HepG2 (cell line): ENCODE results near the gene SCAMP3. TPM values are rescaled to one million over a fixed set of nuclear protein-coding genes. Genes with fewer than 3 reads are reported as not detected.

Source experiments
- ATAC-seq: fragments of 200-7000 bp; cut with Tn5 transposase; 3 replicates; pipeline ENCODE4 v1.9.1; 2020; ENCODE audit warnings: mild to moderate bottlenecking, moderate library complexity
- BruUV-seq: library from RNA; stranded (reverse); fragments of 400-500 nt; replicated peaks from 2 replicates; lab custom pipeline; 2021; lab: Mats Ljungman, UMichigan
- CTCF ChIA-PET: fragments of 300-600 bp; formaldehyde crosslinking; extraction: SDS; loops from one replicate; lab custom pipeline; 2021; ENCODE audit warnings: low total read pairs, inconsistent platforms, low intra/inter-chr PET ratio; lab: Yijun Ruan, JAX
- POLR2A ChIA-PET: fragments of 350-600 bp; sonication (Branson Sonifier 250); formaldehyde crosslinking; loops from one replicate; lab custom pipeline; 2020; ENCODE audit warnings: antibody characterized with exemption, inconsistent platforms; lab: Yijun Ruan, JAX
- DNase-seq: peaks from one replicate; pipeline ENCODE4 v3.0.0-alpha.2; 2015; ENCODE audit warnings: low spot score
- FAIRE-seq: peaks from 3 replicates; lab custom pipeline; 2011; peaks lifted over from hg19 to GRCh38; lab: Jason Lieb, UNC
- H2AFZ ChIP-seq: one replicate; pipeline ENCODE4 v1.6.1; 2011; ENCODE audit warnings: low read length, inconsistent platforms
- H3K27ac ChIP-seq: fragments of 300-600 bp; 3 replicates; pipeline ENCODE4 v1.8.0; 2011; ENCODE audit warnings: mixed run types, mild to moderate bottlenecking, mixed read lengths, low read length, inconsistent platforms; ENCODE audit not compliant: insufficient read depth; ENCODE audit errors: extremely low read length
- H3K27me3 ChIP-seq, 2 experiments: fragments of 200-600 bp in 1 of 2; 2 replicates in 1 of 2; 3 replicates in 1 of 2; pipeline versions ENCODE4 v1.6.0 to v1.8.0; 2011; ENCODE audit warnings: low read length in 2 of 2, mild to moderate bottlenecking in 2 of 2, moderate library complexity in 2 of 2, inconsistent platforms in 1 of 2; ENCODE audit not compliant: insufficient read depth in 2 of 2, control insufficient read depth in 1 of 2
- H3K36me3 ChIP-seq, 2 experiments: fragments of 200-600 bp in 1 of 2; replicated peaks in 1 of 2; 2 replicates in 1 of 2; 3 replicates in 1 of 2; pipeline versions ENCODE4 v1.5.1 to v1.8.0; 2011; ENCODE audit warnings: low read length in 2 of 2, inconsistent platforms in 1 of 2; ENCODE audit not compliant: insufficient read depth in 2 of 2, control insufficient read depth in 1 of 2
- H3K4me1 ChIP-seq: 2 replicates; pipeline ENCODE4 v1.5.1; 2012; ENCODE audit warnings: low read length, inconsistent platforms; ENCODE audit not compliant: insufficient read depth
- H3K4me2 ChIP-seq: 2 replicates; pipeline ENCODE4 v1.6.0; 2011; ENCODE audit warnings: low read depth, low read length, inconsistent platforms
- H3K4me3 ChIP-seq, 3 experiments: fragments of 200-600 bp in 1 of 3; sonication (generic), shearing (Covaris generic) in 1 of 3; replicated peaks in 1 of 3; 2 replicates each; pipeline ENCODE4 v1.5.1; 2011 to 2016; ENCODE audit warnings: low read length in 3 of 3, inconsistent platforms in 2 of 3, low read depth in 2 of 3, mild to moderate bottlenecking in 2 of 3, control low read depth in 1 of 3, mixed read lengths in 1 of 3; ENCODE audit not compliant: insufficient read depth in 1 of 3
- H3K79me2 ChIP-seq: one replicate; pipeline ENCODE4 v1.6.1; 2011; ENCODE audit warnings: low read length, inconsistent platforms; ENCODE audit not compliant: insufficient read depth
- H3K9ac ChIP-seq: 2 replicates; pipeline ENCODE4 v1.6.0; 2011; ENCODE audit warnings: mild to moderate bottlenecking, low read depth, low read length, inconsistent platforms; ENCODE audit not compliant: insufficient read depth
- H3K9me3 ChIP-seq: 2 replicates; pipeline ENCODE4 v1.5.1; 2012; ENCODE audit warnings: mild to moderate bottlenecking, low read length
- H4K20me1 ChIP-seq: 2 replicates; pipeline ENCODE4 v1.6.0; 2011; ENCODE audit warnings: inconsistent platforms, mild to moderate bottlenecking, low read length, moderate library complexity; ENCODE audit not compliant: insufficient read depth
- JUNB ChIP-seq: sonication (generic); formaldehyde crosslinking; IDR thresholded peaks from 2 replicates; pipeline ENCODE4 v1.8.0; 2022; ENCODE audit warnings: missing genetic modification reagents, mild to moderate bottlenecking, borderline replicate concordance
- SRSF9 ChIP-seq: fragments of 200-400 bp; formaldehyde crosslinking; IDR thresholded peaks from 2 replicates; pipeline ENCODE4 v1.6.1; 2018; ENCODE audit warnings: borderline replicate concordance, mild to moderate bottlenecking, low read depth, low read length; ENCODE audit not compliant: insufficient read depth, poor library complexity, severe bottlenecking
- U2AF2 ChIP-seq: fragments of 200-400 bp; formaldehyde crosslinking; IDR thresholded peaks from 2 replicates; pipeline ENCODE4 v1.6.1; 2017; ENCODE audit warnings: low read depth, mild to moderate bottlenecking, low read length
- ZBTB7B ChIP-seq: sonication (generic); formaldehyde crosslinking; IDR thresholded peaks from 2 replicates; pipeline ENCODE4 v1.4.0; 2020; ENCODE audit warnings: missing genetic modification reagents
- ZC3H13 ChIP-seq: sonication (generic); formaldehyde crosslinking; IDR thresholded peaks from 2 replicates; pipeline ENCODE4 v1.8.1; 2023; ENCODE audit warnings: mild to moderate bottlenecking, missing genetic modification reagents, moderate library complexity
- ZMYM4 ChIP-seq: sonication (generic); formaldehyde crosslinking; IDR thresholded peaks from 2 replicates; pipeline ENCODE4 v1.8.1; 2023; ENCODE audit warnings: mild to moderate bottlenecking, missing genetic modification reagents
- ZNF468 ChIP-seq: sonication (generic); formaldehyde crosslinking; IDR thresholded peaks from 2 replicates; pipeline ENCODE4 v1.8.0; 2022; ENCODE audit warnings: mild to moderate bottlenecking, moderate library complexity, missing genetic modification reagents
- ZNF496 ChIP-seq: sonication (generic); formaldehyde crosslinking; IDR thresholded peaks from 2 replicates; pipeline ENCODE4 v1.8.1; 2023; ENCODE audit warnings: mild to moderate bottlenecking, moderate library complexity, missing genetic modification reagents; ENCODE audit not compliant: insufficient replicate concordance
- ZSCAN31 ChIP-seq: sonication (generic); formaldehyde crosslinking; IDR thresholded peaks from 2 replicates; pipeline ENCODE4 v1.5.0; 2020; ENCODE audit warnings: low read depth, mild to moderate bottlenecking, missing genetic modification reagents
- WGBS: methylation state at CpG from one replicate; pipeline ENCODE4 v1.1.6; 2017; ENCODE audit warnings: low lambda C conversion rate; 5-methylcytosine and 5-hydroxymethylcytosine counted together
- in situ Hi-C: cut with HindIII; loops from 2 replicates; pipeline ENCODE4 v1.10.0; 2017; ENCODE audit warnings: low pct_unique_long_range_greater_than_20kb; ENCODE audit not compliant: extremely low pct_ligation_motif_present
- intact Hi-C: fragments of 100-400 bp; cut with micrococcal nuclease; formaldehyde crosslinking; loops from one replicate; pipeline ENCODE4 v1.10.0; 2022; ENCODE audit not compliant: unreplicated experiment
- polyA plus RNA-seq, 8 experiments: library from polyadenylated mRNA; depleted of rRNA in 3 of 8; stranded (reverse) in 7 of 8; unstranded in 1 of 8; fragments of >200 nt; fragmentation: Illumina TruSeq in 4 of 8; extraction: Trizol in 4 of 8; gene quantifications; 2 replicates each; pipeline versions ENCODE4 v1.2.1 to v1.2.3, GENCODE V29; 2011 to 2016; ENCODE audit warnings: low read depth in 4 of 8, missing spikeins in 1 of 8, mixed read lengths in 1 of 8; ENCODE audit not compliant: insufficient read depth in 1 of 8
- total RNA-seq, 5 experiments: library from RNA; depleted of rRNA; stranded (reverse); fragments of >200 nt; fragmentation: Illumina TruSeq; extraction: Trizol; gene quantifications; 2 replicates each; pipeline ENCODE4 v1.2.3, GENCODE V29; 2016; ENCODE audit warnings: low read depth in 1 of 5
- TF ChIP-seq, protein P1 (sequence below): sonication (generic); formaldehyde crosslinking; IDR thresholded peaks from 2 replicates; pipeline ENCODE4 v1.4.0; 2020; ENCODE audit warnings: mild to moderate bottlenecking, missing genetic modification reagents
- TF ChIP-seq, protein P2 (sequence below): sonication (generic); formaldehyde crosslinking; IDR thresholded peaks from 2 replicates; pipeline ENCODE4 v1.5.1; 2020; ENCODE audit warnings: mild to moderate bottlenecking, moderate library complexity, missing genetic modification reagents
- TF ChIP-seq, protein P3 (sequence below): sonication (generic); formaldehyde crosslinking; IDR thresholded peaks from 2 replicates; pipeline ENCODE4 v1.5.0; 2020; ENCODE audit warnings: mild to moderate bottlenecking, missing genetic modification reagents, moderate library complexity

SCAMP3 gene
- total and polyA plus RNA-seq, 2 of the 13 experiments (the other 11 are each of a cell fraction or from before 2014, with no cell fraction given), result 46.8 to 83.3 TPM

DNA sequence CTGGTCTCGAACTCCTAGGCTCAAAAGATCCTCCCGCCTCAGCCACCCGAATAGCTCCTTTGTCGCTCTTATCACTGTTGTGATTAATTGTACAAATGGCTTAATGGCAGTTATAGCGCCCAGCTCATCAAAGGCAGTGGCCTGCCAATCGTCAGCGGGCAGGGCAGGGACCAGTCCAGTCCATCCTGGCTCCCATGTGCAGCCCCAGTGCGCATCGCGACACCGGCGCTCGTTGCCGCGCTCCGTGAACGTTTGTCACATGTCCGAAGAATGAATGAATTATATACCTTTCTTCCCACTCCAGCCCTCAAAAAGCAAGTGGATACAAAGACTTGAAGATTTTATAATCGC, 35.3 kb downstream of the SCAMP3 start (continued):
- no peak for TF ChIP-seq SRSF9
- TF ChIP-seq ZNF496, result no peak
- TF ChIP-seq U2AF2, result no peak
- TF ChIP-seq ZMYM4 (CRISPR knock-in tag), result no peak
- TF ChIP-seq ZC3H13, result no peak
- TF ChIP-seq ZNF468, result no peak

DNA sequence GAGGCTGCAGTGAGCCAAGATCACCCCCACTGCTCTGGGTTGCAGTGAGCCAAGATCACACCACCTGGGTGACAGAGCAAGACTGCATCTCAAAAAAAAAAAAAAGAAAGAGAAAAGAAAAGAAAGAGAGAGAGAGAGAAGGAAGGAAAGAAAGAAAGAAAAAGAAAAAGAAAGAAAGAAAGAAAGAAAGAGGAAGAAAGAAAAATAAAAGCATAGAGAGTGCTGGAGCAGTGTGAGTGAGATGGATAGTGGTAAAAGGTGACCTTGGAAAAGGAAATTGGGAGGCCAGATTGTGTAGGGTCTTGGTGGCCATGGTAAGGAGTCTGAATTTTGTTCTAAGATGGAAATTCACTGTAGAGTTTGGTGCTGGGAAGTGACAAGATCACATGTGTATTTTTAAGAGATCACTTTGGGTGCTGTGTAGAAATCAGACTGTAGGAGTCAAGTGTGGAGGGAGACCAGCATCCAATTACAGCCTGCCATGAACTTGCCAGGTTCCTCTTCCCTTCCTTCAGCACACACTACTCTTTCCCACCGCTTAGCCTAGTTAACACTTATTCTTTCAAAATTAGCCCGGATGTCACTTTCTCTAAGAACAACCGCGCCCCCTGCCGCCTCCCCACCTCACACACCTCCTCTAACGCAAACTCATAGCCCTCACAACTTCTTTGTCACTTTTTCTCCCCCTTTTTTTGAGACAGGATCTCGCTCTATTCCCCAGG, 35.8 kb downstream of the SCAMP3 start:
- H3K4me3 ChIP-seq, result peak overlapping the region; percentile 67 to 69 (median 69)
- no TSS peak for BruUV-seq
- FAIRE-seq (peak; percentile 59), ATAC-seq (peak; percentile 56), DNase-seq (peak; percentile 60)
- no peaks in the 10 kb centered on the region for H3K79me2 ChIP-seq
- intact Hi-C loops, result loop anchor here (1.0 kb wide), 1 partner anchor 50 kb away; no protein-coding TSS in a partner anchor
- peak overlapping the region; percentile 4 for H2AFZ ChIP-seq
- in situ Hi-C loops, result no loop called here
- peaks cover 32% of the 10 kb centered on the region for H3K4me1 ChIP-seq
- WGBS, result 3% methylated on average over 7 of the region's 7 CpGs
- H3K9me3 ChIP-seq, result no peaks in the 10 kb centered on the region
- H3K4me2 ChIP-seq, result peak overlapping the region; percentile 83
- ChIA-PET CTCF (interaction anchor here (1.9 to 2.0 kb wide), 2 partner anchors 20 to 50 kb away, joined by 6 to 12 read pairs; no protein-coding TSS in a partner anchor), POLR2A (interaction anchor here (0.6 to 1.8 kb wide), 6 partner anchors 17 to 223 kb away, joined by 3 to 10 read pairs (median 4); partner anchors contain the start of genes CLK2 and KRTCAP2)
- no peaks in the 10 kb centered on the region for H3K27me3 ChIP-seq
- no peaks in the 10 kb centered on the region for H4K20me1 ChIP-seq
- no peaks in the 10 kb centered on the region for H3K36me3 ChIP-seq
- peak overlapping the region; percentile 66 for H3K27ac ChIP-seq
- H3K9ac ChIP-seq, result peak overlapping the region; percentile 72
- TF ChIP-seq, protein P1, sequence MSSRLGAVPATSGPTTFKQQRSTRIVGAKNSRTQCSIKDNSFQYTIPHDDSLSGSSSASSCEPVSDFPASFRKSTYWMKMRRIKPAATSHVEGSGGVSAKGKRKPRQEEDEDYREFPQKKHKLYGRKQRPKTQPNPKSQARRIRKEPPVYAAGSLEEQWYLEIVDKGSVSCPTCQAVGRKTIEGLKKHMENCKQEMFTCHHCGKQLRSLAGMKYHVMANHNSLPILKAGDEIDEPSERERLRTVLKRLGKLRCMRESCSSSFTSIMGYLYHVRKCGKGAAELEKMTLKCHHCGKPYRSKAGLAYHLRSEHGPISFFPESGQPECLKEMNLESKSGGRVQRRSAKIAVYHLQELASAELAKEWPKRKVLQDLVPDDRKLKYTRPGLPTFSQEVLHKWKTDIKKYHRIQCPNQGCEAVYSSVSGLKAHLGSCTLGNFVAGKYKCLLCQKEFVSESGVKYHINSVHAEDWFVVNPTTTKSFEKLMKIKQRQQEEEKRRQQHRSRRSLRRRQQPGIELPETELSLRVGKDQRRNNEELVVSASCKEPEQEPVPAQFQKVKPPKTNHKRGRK (CRISPR knock-in tag), result peak; percentile 86; the same call in 1 of the 2 replicates
- TF ChIP-seq, protein P2, sequence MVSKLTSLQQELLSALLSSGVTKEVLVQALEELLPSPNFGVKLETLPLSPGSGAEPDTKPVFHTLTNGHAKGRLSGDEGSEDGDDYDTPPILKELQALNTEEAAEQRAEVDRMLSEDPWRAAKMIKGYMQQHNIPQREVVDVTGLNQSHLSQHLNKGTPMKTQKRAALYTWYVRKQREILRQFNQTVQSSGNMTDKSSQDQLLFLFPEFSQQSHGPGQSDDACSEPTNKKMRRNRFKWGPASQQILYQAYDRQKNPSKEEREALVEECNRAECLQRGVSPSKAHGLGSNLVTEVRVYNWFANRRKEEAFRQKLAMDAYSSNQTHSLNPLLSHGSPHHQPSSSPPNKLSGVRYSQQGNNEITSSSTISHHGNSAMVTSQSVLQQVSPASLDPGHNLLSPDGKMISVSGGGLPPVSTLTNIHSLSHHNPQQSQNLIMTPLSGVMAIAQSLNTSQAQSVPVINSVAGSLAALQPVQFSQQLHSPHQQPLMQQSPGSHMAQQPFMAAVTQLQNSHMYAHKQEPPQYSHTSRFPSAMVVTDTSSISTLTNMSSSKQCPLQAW (CRISPR knock-in tag), result peak; percentile 49; the same call in 1 of the 2 replicates
- TF ChIP-seq JUNB (CRISPR knock-in tag) (0 out of 2 replicates have a peak, but pooled peaks have one; percentile 21), ZSCAN31 (peak; percentile 21; the same call in 1 of the 2 replicates), ZBTB7B (0 out of 2 replicates have a peak, but pooled peaks have one; percentile 8)
- TF ChIP-seq, protein P3, sequence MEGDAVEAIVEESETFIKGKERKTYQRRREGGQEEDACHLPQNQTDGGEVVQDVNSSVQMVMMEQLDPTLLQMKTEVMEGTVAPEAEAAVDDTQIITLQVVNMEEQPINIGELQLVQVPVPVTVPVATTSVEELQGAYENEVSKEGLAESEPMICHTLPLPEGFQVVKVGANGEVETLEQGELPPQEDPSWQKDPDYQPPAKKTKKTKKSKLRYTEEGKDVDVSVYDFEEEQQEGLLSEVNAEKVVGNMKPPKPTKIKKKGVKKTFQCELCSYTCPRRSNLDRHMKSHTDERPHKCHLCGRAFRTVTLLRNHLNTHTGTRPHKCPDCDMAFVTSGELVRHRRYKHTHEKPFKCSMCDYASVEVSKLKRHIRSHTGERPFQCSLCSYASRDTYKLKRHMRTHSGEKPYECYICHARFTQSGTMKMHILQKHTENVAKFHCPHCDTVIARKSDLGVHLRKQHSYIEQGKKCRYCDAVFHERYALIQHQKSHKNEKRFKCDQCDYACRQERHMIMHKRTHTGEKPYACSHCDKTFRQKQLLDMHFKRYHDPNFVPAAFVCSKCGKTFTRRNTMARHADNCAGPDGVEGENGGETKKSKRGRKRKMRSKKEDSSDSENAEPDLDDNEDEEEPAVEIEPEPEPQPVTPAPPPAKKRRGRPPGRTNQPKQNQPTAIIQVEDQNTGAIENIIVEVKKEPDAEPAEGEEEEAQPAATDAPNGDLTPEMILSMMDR, result peak; percentile 72
